Lower leg skin (tissue), 3 donors: Measurements from ENCODE around the gene JPH3.

ENCODE experiments used
- CTCF ChIP-seq, 3 donors: fragments of 450-650 bp; IDR thresholded peaks; one replicate each; pipeline ENCODE4 v1.5.1; 2016; ENCODE audit warnings: antibody characterized with exemption in 3 of 3, mild to moderate bottlenecking in 3 of 3, moderate library complexity in 2 of 3
- POLR2A ChIP-seq, 2 donors: fragments of 450-650 bp; IDR thresholded peaks; one replicate each; pipeline ENCODE4 v1.6.1; 2016 to 2017; ENCODE audit warnings: antibody characterized with exemption in 2 of 2, mild to moderate bottlenecking in 1 of 2, moderate library complexity in 1 of 2

- TF ChIP-seq CTCF (IDR thresholded peaks at IDR 0.05) (no peak), POLR2A (IDR thresholded peaks at IDR 0.05) (no peak)
Measured at GRCh38 chr16:87675111-87675719, 72.9 kb downstream of the JPH3 start.
